Activated CD8-positive, alpha-beta memory T cell treated with anti-CD3 and anti-CD28 coated beads for 4 hours (primary cell): Measurements from ENCODE around the gene CEP192.
"Not testable (repeated sequence)": the region's sequence is repeated elsewhere in the genome, so short reads cannot be mapped to it uniquely, and the experiment has no call there.

Experiments used
- DNase-seq, 2 donors: peaks; one replicate each; pipeline ENCODE4 v3.0.0-alpha.2; 2020; ENCODE audit warnings: low read depth in 2 of 2

CEP192 gene

GRCh38 chr18:12993439-12993838, 2.3 kb downstream of the CEP192 start:
- DNase-seq = no peak

- DNase-seq = no peak
These were observed 4.3 kb downstream of the CEP192 start for GRCh38 chr18:12995424-12995823.

GRCh38 chr18:12995952-12996477, 4.9 kb downstream of the CEP192 start:
- no peak for DNase-seq

- no peak for DNase-seq
These were observed 5.6 kb downstream of the CEP192 start for GRCh38 chr18:12996661-12997292.

- not testable (repeated sequence) for DNase-seq
These were observed 6.2 kb downstream of the CEP192 start for GRCh38 chr18:12997330-12997729.

GRCh38 chr18:12998332-12999060, 7.3 kb downstream of the CEP192 start:
- no peak for DNase-seq

- DNase-seq = no peak
These were observed 12.3 kb downstream of the CEP192 start for GRCh38 chr18:13003466-13003896.

GRCh38 chr18:13004396-13004795, 13.2 kb downstream of the CEP192 start:
- DNase-seq = no peak

GRCh38 chr18:13005289-13005688, 14.1 kb downstream of the CEP192 start:
- no peak for DNase-seq

- no peak for DNase-seq
These were observed 15.5 kb downstream of the CEP192 start for GRCh38 chr18:13006531-13007247.

GRCh38 chr18:13007248-13007560, 16.0 kb downstream of the CEP192 start:
- DNase-seq = no peak

- DNase-seq = no peak
These were observed 20.6 kb downstream of the CEP192 start for GRCh38 chr18:13011719-13012118.

- no peak for DNase-seq
These were observed 23.1 kb downstream of the CEP192 start for GRCh38 chr18:13014232-13014631.

GRCh38 chr18:13014818-13015217, 23.7 kb downstream of the CEP192 start:
- DNase-seq = no peak

GRCh38 chr18:13017247-13017875, 26.2 kb downstream of the CEP192 start:
- DNase-seq = no peak

GRCh38 chr18:13018374-13018773, 27.2 kb downstream of the CEP192 start:
- DNase-seq = no peak

GRCh38 chr18:13019301-13019700, 28.1 kb downstream of the CEP192 start:
- DNase-seq = no peak

GRCh38 chr18:13022644-13023043, 31.5 kb downstream of the CEP192 start:
- no peak for DNase-seq

GRCh38 chr18:13025233-13025632, 34.1 kb downstream of the CEP192 start:
- DNase-seq = no peak

GRCh38 chr18:13026583-13027270, 35.6 kb downstream of the CEP192 start:
- DNase-seq = no peak

- no peak for DNase-seq
These were observed 37.7 kb downstream of the CEP192 start for GRCh38 chr18:13028869-13029268.

GRCh38 chr18:13032173-13032572, 41.0 kb downstream of the CEP192 start:
- DNase-seq = no peak
